Testis (tissue), 3 donors: ENCODE data around the gene RCL1. TPM values are rescaled to one million over a fixed set of nuclear protein-coding genes. Genes with fewer than 3 reads are reported as not detected.
"Not testable (repeated sequence)": the region's sequence is repeated elsewhere in the genome, so short reads cannot be mapped to it uniquely, and the experiment has no call there.

Experiments
- DNase-seq: peaks from one replicate; pipeline ENCODE4 v3.0.0-alpha.2; 2019
- H3K27ac ChIP-seq, 2 donors: fragments of 200-600 bp; sonication (generic); one replicate each; pipeline ENCODE4 v1.5.1; 2019
- H3K27me3 ChIP-seq: fragments of 200-600 bp; sonication (generic); one replicate; pipeline ENCODE4 v1.5.1; 2019
- H3K36me3 ChIP-seq: fragments of 200-600 bp; sonication (generic); one replicate; pipeline ENCODE4 v1.5.1; 2017; ENCODE audit warnings: low read depth; ENCODE audit errors: missing control alignments
- H3K4me1 ChIP-seq: fragments of 200-600 bp; sonication (generic); one replicate; pipeline ENCODE4 v1.5.1; 2019
- H3K4me3 ChIP-seq, 2 donors: fragments of 200-600 bp; sonication (generic); one replicate each; pipeline ENCODE4 v1.5.1; 2017 to 2019
- H3K9me3 ChIP-seq: fragments of 200-600 bp; sonication (generic); one replicate; pipeline ENCODE4 v1.5.1; 2017
- CTCF ChIP-seq, 3 experiments: fragments of 450-650 bp in 2 of 3; fragments of 200-600 bp in 1 of 3; sonication (generic) in 1 of 3; IDR thresholded peaks; one replicate each; pipeline ENCODE4 v1.5.1; 2016 to 2019; ENCODE audit warnings: antibody characterized with exemption in 3 of 3, mild to moderate bottlenecking in 2 of 3, moderate library complexity in 1 of 3
- POLR2A ChIP-seq: fragments of 450-650 bp; IDR thresholded peaks from one replicate; pipeline ENCODE4 v1.6.1; 2017; ENCODE audit warnings: antibody characterized with exemption, mild to moderate bottlenecking, moderate library complexity
- WGBS, 2 donors: methylation state at CpG; one replicate each; pipeline ENCODE4 v1.1.5; 2018; 5-methylcytosine and 5-hydroxymethylcytosine counted together
- intact Hi-C: fragments of 100-400 bp; cut with DNase I; formaldehyde crosslinking; loops from one replicate; pipeline ENCODE4 v1.15.1; 2023; ENCODE audit warnings: low total_unique reads
- polyA plus RNA-seq: library from polyadenylated mRNA; stranded (reverse); fragments of 350-450 nt; fragmentation: Illumina TruSeq; extraction: RNeasy Lipid Tissue Mini Kit (QIAGEN cat#74804); gene quantifications from one replicate; pipeline ENCODE4 v1.2.3, GENCODE V29; 2014; ENCODE audit warnings: low read depth, low replicate concordance; ENCODE audit not compliant: insufficient read depth
- total RNA-seq, 2 donors: library from RNA; depleted of rRNA; stranded (reverse); fragments of >200 nt; gene quantifications; one replicate each; pipeline ENCODE4 v1.2.3, GENCODE V29; 2016

Gene RCL1
- total and polyA plus RNA-seq, 3 donors from 2014 or later, result 27.2 to 37.9 (median 28.9) TPM

- H3K9me3 ChIP-seq, result no peaks in the 10 kb centered on the region
- no peak overlapping the region for H3K27ac ChIP-seq
- H3K36me3 ChIP-seq, result no peaks in the 10 kb centered on the region
- no peaks in the 10 kb centered on the region for H3K4me1 ChIP-seq
- TF ChIP-seq CTCF (IDR thresholded peaks at IDR 0.05), result no peak
- no peak for TF ChIP-seq POLR2A
- H3K27me3 ChIP-seq, result no peaks in the 10 kb centered on the region
- DNase-seq, result no peak
- intact Hi-C loops, result no loop called here
- no peak overlapping the region for H3K4me3 ChIP-seq
- WGBS, 2 donors, result 91 to 96% methylated on average over 6 of the region's 6 CpGs
Measured at GRCh38 chr9:4788703-4789102, 4.0 kb upstream of the RCL1 start.

- no peaks in the 10 kb centered on the region for H3K9me3 ChIP-seq
- no peak for TF ChIP-seq CTCF (IDR thresholded peaks at IDR 0.05)
- TF ChIP-seq POLR2A, result no peak
- no peaks in the 10 kb centered on the region for H3K27me3 ChIP-seq
- no peak for DNase-seq
- peaks cover 8% of the 10 kb centered on the region for H3K4me1 ChIP-seq
- WGBS, 2 donors, result 0 to 1% methylated on average over 16 to 23 of the region's 23 CpGs
- intact Hi-C loops, result no loop called here
- H3K36me3 ChIP-seq, result no peaks in the 10 kb centered on the region
- peak overlapping the region; percentile 77 to 80 for H3K4me3 ChIP-seq
- H3K27ac ChIP-seq, result peak overlapping the region in 1 of 2 donors; percentile 9
Measured at GRCh38 chr9:4792054-4792571, 631 bp upstream of the RCL1 start.

- Histone ChIP-seq H3K27ac (peak overlapping the region; percentile 13 to 81), H3K27me3 (no peaks in the 10 kb centered on the region), H3K36me3 (no peaks in the 10 kb centered on the region), H3K9me3 (no peaks in the 10 kb centered on the region), H3K4me3 (peak overlapping the region; percentile 77 to 80), H3K4me1 (peaks cover 23% of the 10 kb centered on the region)
- peak; percentile 27 for DNase-seq
- 13 to 16% methylated on average over 15 to 23 of the region's 23 CpGs for WGBS, 2 donors
- TF ChIP-seq POLR2A (no peak), CTCF (IDR thresholded peaks at IDR 0.05) (no peak)
- intact Hi-C loops, result no loop called here
Measured at GRCh38 chr9:4793459-4794395, 983 bp downstream of the RCL1 start.

- DNase-seq, result no peak
- TF ChIP-seq CTCF (IDR thresholded peaks at IDR 0.05) (no peak), POLR2A (no peak)
- intact Hi-C loops, result no loop called here
- H3K4me1 ChIP-seq, result peaks cover 29% of the 10 kb centered on the region
- WGBS, 2 donors, result 75 to 87% methylated on average over 4 of the region's 4 CpGs
- H3K27ac ChIP-seq, result no peak overlapping the region
- H3K27me3 ChIP-seq, result no peaks in the 10 kb centered on the region
- no peaks in the 10 kb centered on the region for H3K36me3 ChIP-seq
- no peak overlapping the region for H3K4me3 ChIP-seq
- H3K9me3 ChIP-seq, result no peaks in the 10 kb centered on the region
Measured at GRCh38 chr9:4794691-4795090, 1.9 kb downstream of the RCL1 start.

- peaks cover 29% of the 10 kb centered on the region for H3K4me1 ChIP-seq
- H3K4me3 ChIP-seq, DNase-seq, H3K9me3 ChIP-seq, H3K27ac ChIP-seq, H3K27me3 ChIP-seq, intact Hi-C loops, H3K36me3 ChIP-seq: not testable (repeated sequence)
- WGBS, 2 donors, result 90 to 97% methylated on average over 10 of the region's 10 CpGs
Measured at GRCh38 chr9:4795108-4795507, 2.4 kb downstream of the RCL1 start.
